Measurements from ENCODE around the gene FYB1.
"Not testable (repeated sequence)": the region's sequence is repeated elsewhere in the genome, so short reads cannot be mapped to it uniquely, and the experiment has no call there.

FYB1 gene

GRCh38 chr5:39186722-39187539, 32.4 kb downstream of the FYB1 start:
- no peak for DNase-seq

DNA sequence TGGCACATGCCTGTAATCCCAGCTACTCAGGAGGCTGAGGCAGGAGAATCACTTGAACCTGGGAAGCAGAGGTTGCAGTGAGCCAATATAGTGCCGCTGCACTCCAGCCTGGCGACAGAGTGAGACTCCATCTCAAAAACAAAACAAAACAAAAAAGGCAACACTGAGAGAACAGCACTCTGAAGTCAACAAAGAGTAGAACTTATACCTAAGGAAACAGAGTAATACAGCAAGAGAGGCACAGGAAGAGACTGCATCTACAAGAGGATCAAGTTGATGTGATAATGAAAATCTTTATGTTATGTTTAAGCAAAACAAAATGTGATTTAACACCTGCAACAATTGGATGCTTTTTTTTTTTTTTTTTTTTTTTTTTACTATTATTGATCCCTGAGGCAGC, 33.1 kb downstream of the FYB1 start:
- DNase-seq: no peak

DNA sequence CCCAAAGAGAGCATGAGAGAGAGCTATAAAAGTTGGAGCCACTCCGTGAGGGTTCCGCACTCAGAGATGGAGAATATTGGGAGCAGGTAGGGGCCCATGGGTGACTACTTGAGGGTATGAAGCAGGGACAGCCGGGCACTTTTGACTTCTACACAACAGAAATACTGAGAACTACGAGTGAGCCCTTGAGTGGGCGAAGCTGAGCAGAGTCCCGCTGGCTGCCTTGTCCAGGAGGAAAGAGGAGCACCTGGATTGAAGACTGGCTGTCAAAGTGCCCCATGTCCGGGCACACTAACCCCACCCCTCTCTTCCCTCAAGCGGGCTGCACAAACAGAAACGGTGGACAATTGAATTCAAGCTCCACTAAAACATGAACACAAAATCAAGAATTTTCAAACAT, 33.6 kb downstream of the FYB1 start:
- DNase-seq: no peak

DNA sequence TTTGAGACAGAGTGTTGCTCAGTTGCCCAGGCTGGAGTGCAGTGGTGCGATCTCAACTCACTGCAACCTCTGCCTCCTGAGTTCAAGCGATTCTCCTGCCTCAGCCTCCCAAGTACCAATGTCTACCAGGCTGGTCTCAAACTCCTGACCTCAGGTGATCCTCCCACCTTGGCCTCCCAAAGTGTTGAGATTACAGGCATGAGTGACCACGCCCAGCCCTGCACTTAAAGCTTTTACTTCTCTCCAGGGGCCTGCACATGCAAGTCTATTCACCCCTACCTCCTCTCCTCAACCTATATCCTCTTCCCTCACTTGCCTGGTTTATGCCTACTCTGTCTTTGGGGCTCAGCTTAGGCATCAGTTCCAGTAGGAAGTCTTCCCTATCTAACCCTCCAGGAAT, 39.8 kb downstream of the FYB1 start:
- DNase-seq: not testable (repeated sequence)

DNA sequence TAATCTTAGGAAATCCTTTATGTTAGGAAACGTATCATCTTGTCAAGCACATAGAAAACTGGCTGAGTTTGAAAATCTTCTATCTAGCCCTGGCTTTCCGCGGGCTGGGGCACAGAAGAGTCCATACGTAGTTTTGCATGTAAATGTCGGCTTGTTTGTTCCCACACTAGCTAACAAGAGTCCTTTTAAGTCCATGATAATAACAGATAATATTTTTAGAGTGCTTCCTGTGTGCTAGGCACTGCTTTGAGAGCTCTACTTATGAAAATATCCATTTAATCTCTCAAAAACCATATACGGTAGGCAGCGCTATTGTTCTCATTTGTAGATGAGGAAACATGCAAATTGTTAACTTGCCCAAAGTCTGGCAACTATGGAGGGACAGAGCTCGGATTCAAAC, 40.5 kb downstream of the FYB1 start:
- no peak for DNase-seq

DNA sequence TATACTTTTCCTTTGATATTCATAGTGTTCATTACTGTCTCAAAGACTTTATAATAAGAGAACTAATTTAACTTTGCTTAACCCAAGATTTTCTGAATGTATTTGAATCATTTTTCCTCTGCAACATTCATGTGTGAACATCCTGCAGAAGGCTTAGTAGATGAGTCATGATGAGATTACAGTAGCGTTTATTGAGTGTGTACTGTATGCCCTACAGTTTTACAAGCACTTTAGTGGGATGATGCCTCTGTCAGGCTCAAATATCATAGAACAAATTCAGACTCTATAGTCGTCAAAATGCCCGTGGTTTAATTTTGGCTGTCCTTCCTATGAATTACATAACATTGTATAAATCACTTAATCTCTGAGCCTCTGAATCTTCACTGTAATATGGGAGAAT, 41.2 kb downstream of the FYB1 start:
- DNase-seq: peak; percentile 66

- DNase-seq: no peak
Measured at GRCh38 chr5:39177631-39177964, 41.8 kb downstream of the FYB1 start.

DNA sequence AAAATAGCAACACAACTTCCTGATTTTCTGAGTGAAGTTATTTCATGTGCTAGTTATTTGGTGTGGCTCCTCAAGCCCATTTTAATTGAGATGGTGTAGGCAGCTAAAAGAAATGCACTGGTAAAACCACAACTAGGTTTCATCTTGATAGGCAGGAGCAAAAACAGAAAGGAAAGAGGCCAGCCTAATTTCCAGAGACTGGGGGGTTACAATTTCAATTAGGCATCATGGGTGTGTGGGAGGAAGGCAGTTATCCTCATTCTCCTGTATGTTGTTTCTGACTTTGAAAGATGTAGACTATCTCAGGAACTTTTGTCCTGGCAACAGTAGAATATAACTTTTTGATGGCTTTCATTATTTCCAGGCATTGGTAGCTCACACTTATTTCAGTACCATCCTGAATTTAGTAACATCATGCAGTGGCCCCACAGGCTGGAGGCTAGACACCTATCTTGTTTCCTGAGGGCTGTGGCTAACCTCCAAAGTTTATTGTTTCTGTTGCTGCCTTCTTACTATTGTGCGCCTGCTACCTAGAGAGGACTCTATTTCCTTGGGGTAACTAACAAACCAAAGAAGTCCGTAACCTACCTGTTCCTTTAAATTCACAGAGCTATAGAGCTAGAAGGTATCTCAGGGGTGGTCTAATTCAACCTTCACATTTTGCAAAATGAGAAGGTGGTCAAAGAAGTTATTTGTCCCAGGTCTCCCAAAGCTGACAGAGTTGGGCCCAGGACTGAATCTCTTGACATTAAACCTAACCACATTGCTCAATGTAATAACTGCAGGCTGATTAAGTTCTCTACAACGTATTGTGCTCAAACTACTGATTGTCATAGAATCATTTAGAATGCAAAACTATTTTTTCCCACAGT, 42.4 kb downstream of the FYB1 start:
- no peak for DNase-seq

- no peak for DNase-seq
Measured at GRCh38 chr5:39175273-39175955, 43.9 kb downstream of the FYB1 start.

GRCh38 chr5:39173069-39173468, 46.3 kb downstream of the FYB1 start:
- no peak for DNase-seq

- no peak for DNase-seq
Measured at GRCh38 chr5:39172593-39172992, 46.8 kb downstream of the FYB1 start.

GRCh38 chr5:39171647-39172046, 47.7 kb downstream of the FYB1 start:
- DNase-seq: no peak

- DNase-seq: peak; percentile 90
Measured at GRCh38 chr5:39169081-39169480, 50.3 kb downstream of the FYB1 start.

GRCh38 chr5:39167972-39168342, 51.4 kb downstream of the FYB1 start:
- DNase-seq: no peak

GRCh38 chr5:39167141-39167971, 52.0 kb downstream of the FYB1 start:
- DNase-seq: peak; percentile 22

GRCh38 chr5:39164529-39165402, 54.6 kb downstream of the FYB1 start:
- no peak for DNase-seq

DNA sequence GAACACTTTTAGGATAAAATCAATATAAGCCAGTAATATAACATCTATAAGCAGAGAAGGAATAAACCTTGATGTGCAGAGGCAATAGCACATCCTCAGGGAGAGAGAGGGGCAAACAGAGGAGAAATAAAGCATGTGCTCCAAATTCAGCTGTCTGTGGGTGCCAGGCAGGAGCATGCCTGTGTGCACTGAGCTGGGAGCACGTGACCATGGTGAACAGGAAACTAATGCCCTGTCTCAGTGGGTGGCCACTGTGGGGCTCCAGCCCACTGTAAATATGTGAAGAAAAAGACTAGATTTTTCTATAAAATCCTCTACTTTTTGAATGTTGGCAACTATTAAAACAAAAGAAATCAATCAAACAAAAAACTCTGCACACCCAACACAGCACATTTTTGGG, 55.3 kb downstream of the FYB1 start:
- DNase-seq: no peak

GRCh38 chr5:39161578-39161977, 57.8 kb downstream of the FYB1 start:
- DNase-seq: no peak

- no peak for DNase-seq
Measured at GRCh38 chr5:39160576-39161213, 58.7 kb downstream of the FYB1 start.

DNA sequence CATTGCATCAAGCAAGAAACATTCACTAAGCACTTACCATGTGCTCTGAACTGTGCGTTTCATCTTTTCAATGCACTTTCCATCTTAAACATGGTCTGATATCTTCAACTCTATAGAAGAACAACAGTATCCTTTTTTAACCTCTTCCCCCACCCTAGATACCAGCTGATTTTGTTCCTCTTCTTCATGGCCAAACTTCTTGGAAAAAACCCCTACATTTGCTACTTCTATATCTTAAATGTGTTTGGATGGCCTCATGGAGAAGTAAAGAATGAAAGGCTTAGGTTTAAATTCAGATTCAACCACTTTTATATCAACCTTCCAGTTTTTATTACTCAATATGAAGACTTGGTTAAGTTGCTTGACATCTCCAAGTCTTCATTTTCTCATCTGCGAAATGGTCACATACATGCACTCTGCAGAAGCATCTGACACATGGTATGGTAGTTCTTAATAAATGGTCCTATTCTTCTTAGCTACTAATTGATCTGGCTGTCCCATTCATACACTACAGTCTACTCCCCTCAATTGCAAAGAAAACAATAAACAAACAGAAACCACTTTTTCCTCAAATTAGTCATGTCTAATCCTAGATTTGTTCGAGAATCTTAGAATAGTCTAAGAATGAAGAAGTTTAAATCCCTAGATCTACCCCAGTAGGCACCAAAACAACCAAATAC, 59.4 kb downstream of the FYB1 start:
- no peak for DNase-seq

DNA sequence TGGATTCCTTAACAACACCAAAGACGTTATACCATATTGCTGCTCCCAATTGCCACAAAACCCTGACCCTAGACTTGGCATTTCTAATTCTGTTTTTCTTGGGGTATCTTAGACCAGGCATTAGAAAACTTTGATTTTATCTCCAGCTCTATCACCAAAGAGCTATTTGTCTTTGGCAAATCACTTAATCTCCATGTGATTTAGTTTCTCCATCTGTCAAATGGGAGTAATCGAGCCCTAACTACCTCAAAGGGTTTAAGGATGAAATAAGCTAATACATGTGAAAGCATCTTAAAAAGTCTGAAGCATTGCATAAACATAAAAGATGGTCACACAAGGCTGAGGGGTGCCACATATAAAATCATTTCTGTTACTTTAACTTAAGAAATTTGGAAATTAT, 60.6 kb downstream of the FYB1 start:
- DNase-seq: no peak
